NT2/D1 (cell line): ENCODE measurements around the gene FAM120AOS.

Experiments
- YY1 ChIP-seq: IDR thresholded peaks from 2 replicates; pipeline ENCODE4 v1.6.1; 2011; ENCODE audit not compliant: insufficient read length, insufficient read depth
- ZNF274 ChIP-seq: IDR thresholded peaks from 2 replicates; pipeline ENCODE4 v1.6.1; 2011; ENCODE audit warnings: mild to moderate bottlenecking, low read depth, low read length

DNA sequence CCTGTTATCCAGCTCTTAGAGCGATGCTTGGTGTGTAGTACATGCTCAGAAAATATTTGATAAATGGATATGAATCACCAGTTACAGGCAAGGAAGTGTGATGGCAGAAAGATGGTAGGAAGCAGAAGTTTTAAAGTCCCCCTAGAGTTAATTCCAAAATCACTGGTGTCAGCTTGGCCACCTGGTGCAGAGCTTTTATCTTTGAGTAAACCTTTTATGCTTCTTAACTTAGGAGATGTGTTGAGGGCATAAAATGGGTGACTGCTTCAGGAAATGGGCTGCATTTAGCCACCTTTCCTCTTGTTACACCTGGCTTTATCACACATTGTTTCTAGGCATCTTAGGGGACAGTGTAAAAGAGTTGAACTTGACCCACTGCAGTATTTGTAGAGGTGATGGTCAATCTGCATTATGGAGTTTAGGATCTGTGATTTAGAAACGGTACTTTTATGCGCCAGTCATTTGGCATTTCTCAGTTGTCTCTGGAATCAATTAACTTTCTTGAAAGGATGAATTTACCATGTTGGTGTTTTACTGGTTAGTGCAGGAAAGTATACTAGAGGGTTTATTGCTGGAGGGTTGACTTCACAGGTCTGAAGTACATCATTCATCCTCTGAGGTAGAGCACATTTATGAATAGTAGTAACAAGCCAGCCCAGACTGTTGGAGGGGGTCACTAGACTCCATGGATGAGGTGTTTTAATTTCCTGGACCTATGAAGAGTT, 7.5 kb upstream of the FAM120AOS start:
- TF ChIP-seq ZNF274 (no peak), YY1 (no peak)
